ENCODE data around the gene INSM1.

GRCh38 chr20:20391766-20392165 lies 23.9 kb downstream of the INSM1 start:
- TF ChIP-seq CTCF (IDR thresholded peaks at IDR 0.05) (no peak), POLR2A (IDR thresholded peaks at IDR 0.05) (no peak)

Data from vagina (tissue), 2 donors.